Measurements from ENCODE around the gene PPP1R14C.
A peak's percentile ranks its signal among the peaks of the same experiment; 100 is the strongest.

The PPP1R14C gene

GRCh38 chr6:150220634-150221551 lies 78.0 kb downstream of the PPP1R14C start:
- no peak for DNase-seq (ENCODE audit: low read depth in 3 of 3)

- DNase-seq (ENCODE audit: low read depth in 3 of 3): no peak
Measured at GRCh38 chr6:150224820-150225219, 82.0 kb downstream of the PPP1R14C start.

GRCh38 chr6:150227281-150227680 lies 84.4 kb downstream of the PPP1R14C start:
- DNase-seq (ENCODE audit: low read depth in 3 of 3): no peak

GRCh38 chr6:150228072-150228733 lies 85.4 kb downstream of the PPP1R14C start:
- no peak for DNase-seq (ENCODE audit: low read depth in 3 of 3)

GRCh38 chr6:150229436-150230163 lies 86.8 kb downstream of the PPP1R14C start:
- DNase-seq (ENCODE audit: low read depth in 3 of 3): no peak

- DNase-seq (ENCODE audit: low read depth in 3 of 3): no peak
Measured at GRCh38 chr6:150230164-150230561, 87.3 kb downstream of the PPP1R14C start.

- no peak for DNase-seq (ENCODE audit: low read depth in 3 of 3)
Measured at GRCh38 chr6:150230832-150231524, 88.1 kb downstream of the PPP1R14C start.

GRCh38 chr6:150231525-150231850 lies 88.6 kb downstream of the PPP1R14C start:
- no peak for DNase-seq (ENCODE audit: low read depth in 3 of 3)

GRCh38 chr6:150233843-150234269 lies 91.0 kb downstream of the PPP1R14C start:
- no peak for DNase-seq (ENCODE audit: low read depth in 3 of 3)

GRCh38 chr6:150235218-150235617 lies 92.4 kb downstream of the PPP1R14C start:
- DNase-seq (ENCODE audit: low read depth in 3 of 3): no peak

GRCh38 chr6:150236114-150236513 lies 93.3 kb downstream of the PPP1R14C start:
- no peak for DNase-seq (ENCODE audit: low read depth in 3 of 3)

GRCh38 chr6:150236544-150236943 lies 93.7 kb downstream of the PPP1R14C start:
- DNase-seq (ENCODE audit: low read depth in 3 of 3): no peak

GRCh38 chr6:150237626-150238025 lies 94.8 kb downstream of the PPP1R14C start:
- no peak for DNase-seq (ENCODE audit: low read depth in 3 of 3)

GRCh38 chr6:150238336-150238741 lies 95.5 kb downstream of the PPP1R14C start:
- DNase-seq (ENCODE audit: low read depth in 3 of 3): no peak

- no peak for DNase-seq (ENCODE audit: low read depth in 3 of 3)
Measured at GRCh38 chr6:150238846-150239407, 96.1 kb downstream of the PPP1R14C start.

- DNase-seq (ENCODE audit: low read depth in 3 of 3): peak; percentile 24 to 40 (median 32)
Measured at GRCh38 chr6:150241756-150242155, 98.9 kb downstream of the PPP1R14C start.

- no peak for DNase-seq (ENCODE audit: low read depth in 3 of 3)
Measured at GRCh38 chr6:150243620-150244314, 100.9 kb downstream of the PPP1R14C start.

- no peak for DNase-seq (ENCODE audit: low read depth in 3 of 3)
Measured at GRCh38 chr6:150245148-150245935, 102.5 kb downstream of the PPP1R14C start.

- no peak for DNase-seq (ENCODE audit: low read depth in 3 of 3)
Measured at GRCh38 chr6:150247803-150248202, 105.0 kb downstream of the PPP1R14C start.

- no peak for DNase-seq (ENCODE audit: low read depth in 3 of 3)
Measured at GRCh38 chr6:150248300-150248699, 105.5 kb downstream of the PPP1R14C start.
